ENCODE data around the gene SP100. TPM values are rescaled to one million over a fixed set of nuclear protein-coding genes. Genes with fewer than 3 reads are reported as not detected.
"Not testable (repeated sequence)": the region's sequence is repeated elsewhere in the genome, so short reads cannot be mapped to it uniquely, and the experiment has no call there.

The SP100 gene
- total RNA-seq, 1 donor from 2014 or later: 8.3 TPM

DNA sequence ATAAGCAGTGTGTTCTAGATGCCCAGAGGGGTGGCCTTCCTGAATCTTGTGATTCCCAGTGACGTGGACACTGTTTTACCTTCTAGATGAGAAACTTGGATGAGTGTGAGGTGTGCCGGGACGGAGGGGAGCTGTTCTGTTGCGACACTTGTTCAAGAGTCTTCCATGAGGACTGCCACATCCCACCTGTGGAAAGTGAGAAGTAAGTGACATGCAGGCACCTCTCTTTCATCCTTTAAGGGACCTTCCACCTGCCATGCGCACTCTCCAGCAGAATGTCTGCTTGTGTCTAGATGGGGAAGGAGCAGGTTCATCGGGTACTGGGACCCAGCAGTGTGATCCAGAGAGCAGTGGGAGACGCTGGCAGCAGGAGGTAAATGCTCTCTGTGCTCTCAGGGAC is 16.0 kb upstream of the SP100 start:
- DNase-seq (ENCODE audit: low spot score): no peak
- Mint-ChIP-seq H3K36me3 (ENCODE audit: low read depth, unreplicated experiment) (no peaks in the 10 kb centered on the region), H3K4me1 (ENCODE audit: unreplicated experiment) (no peaks in the 10 kb centered on the region), H3K9me3 (ENCODE audit: unreplicated experiment) (no peaks in the 10 kb centered on the region), H3K27ac (ENCODE audit: unreplicated experiment) (no peak overlapping the region), H3K27me3 (ENCODE audit: unreplicated experiment) (peaks cover 1% of the 10 kb centered on the region), H3K4me3 (ENCODE audit: unreplicated experiment) (no peak overlapping the region)
- TF ChIP-seq, protein P1, sequence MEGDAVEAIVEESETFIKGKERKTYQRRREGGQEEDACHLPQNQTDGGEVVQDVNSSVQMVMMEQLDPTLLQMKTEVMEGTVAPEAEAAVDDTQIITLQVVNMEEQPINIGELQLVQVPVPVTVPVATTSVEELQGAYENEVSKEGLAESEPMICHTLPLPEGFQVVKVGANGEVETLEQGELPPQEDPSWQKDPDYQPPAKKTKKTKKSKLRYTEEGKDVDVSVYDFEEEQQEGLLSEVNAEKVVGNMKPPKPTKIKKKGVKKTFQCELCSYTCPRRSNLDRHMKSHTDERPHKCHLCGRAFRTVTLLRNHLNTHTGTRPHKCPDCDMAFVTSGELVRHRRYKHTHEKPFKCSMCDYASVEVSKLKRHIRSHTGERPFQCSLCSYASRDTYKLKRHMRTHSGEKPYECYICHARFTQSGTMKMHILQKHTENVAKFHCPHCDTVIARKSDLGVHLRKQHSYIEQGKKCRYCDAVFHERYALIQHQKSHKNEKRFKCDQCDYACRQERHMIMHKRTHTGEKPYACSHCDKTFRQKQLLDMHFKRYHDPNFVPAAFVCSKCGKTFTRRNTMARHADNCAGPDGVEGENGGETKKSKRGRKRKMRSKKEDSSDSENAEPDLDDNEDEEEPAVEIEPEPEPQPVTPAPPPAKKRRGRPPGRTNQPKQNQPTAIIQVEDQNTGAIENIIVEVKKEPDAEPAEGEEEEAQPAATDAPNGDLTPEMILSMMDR (IDR thresholded peaks at IDR 0.05; ENCODE audit: unreplicated experiment): no peak

DNA sequence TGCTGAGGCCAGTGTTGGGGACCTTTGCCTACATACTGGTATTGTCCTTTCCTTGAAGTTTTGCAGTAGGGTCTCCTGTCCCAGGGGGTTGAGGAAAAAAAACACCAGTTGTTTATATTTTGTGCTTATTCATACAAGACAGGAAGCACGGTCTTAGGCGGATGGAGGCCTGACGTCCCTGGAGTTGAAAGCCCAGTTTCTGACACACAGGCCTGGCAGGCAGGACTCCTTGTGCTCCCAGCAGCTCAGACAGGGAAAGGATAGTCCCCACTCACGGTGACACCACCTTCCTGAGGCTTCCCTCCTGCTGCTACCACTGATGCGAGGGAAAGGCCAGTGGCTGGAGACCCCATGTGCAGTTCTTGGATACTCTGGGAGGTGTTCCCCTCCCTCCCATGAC is 15.5 kb upstream of the SP100 start:
- H3K4me1 Mint-ChIP-seq (ENCODE audit: unreplicated experiment): no peaks in the 10 kb centered on the region
- H3K27me3 Mint-ChIP-seq (ENCODE audit: unreplicated experiment): peaks cover 3% of the 10 kb centered on the region
- TF ChIP-seq, protein P1 (IDR thresholded peaks at IDR 0.05; ENCODE audit: unreplicated experiment): no peak
- DNase-seq (ENCODE audit: low spot score): no peak
- H3K27ac Mint-ChIP-seq (ENCODE audit: unreplicated experiment): no peak overlapping the region
- no peaks in the 10 kb centered on the region for H3K9me3 Mint-ChIP-seq (ENCODE audit: unreplicated experiment)
- no peaks in the 10 kb centered on the region for H3K36me3 Mint-ChIP-seq (ENCODE audit: low read depth, unreplicated experiment)
- H3K4me3 Mint-ChIP-seq (ENCODE audit: unreplicated experiment): no peak overlapping the region

DNA sequence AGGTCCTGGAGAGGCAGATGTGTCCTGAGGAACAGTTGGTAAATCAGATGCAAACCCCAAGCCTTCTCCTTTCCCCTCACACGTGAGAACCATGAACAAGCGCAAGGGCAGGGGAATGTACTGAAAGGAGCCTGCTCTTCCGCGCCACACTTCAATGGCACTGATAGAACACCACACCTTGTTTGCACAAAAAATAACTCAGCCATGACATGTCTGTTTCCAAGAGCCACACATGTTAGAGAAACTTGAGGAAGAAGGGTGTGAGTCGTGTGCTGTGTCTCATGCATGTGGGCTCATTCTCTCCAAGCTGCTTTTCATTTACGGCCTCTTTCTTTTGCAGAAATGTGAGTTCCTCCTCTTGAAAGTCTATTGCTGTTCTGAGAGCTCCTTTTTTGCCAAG is 15.0 kb upstream of the SP100 start:
- H3K4me3 Mint-ChIP-seq (ENCODE audit: unreplicated experiment); H3K9me3 Mint-ChIP-seq (ENCODE audit: unreplicated experiment); DNase-seq (ENCODE audit: low spot score); H3K4me1 Mint-ChIP-seq (ENCODE audit: unreplicated experiment); H3K27ac Mint-ChIP-seq (ENCODE audit: unreplicated experiment); H3K36me3 Mint-ChIP-seq (ENCODE audit: low read depth, unreplicated experiment); H3K27me3 Mint-ChIP-seq (ENCODE audit: unreplicated experiment): not testable (repeated sequence)

DNA sequence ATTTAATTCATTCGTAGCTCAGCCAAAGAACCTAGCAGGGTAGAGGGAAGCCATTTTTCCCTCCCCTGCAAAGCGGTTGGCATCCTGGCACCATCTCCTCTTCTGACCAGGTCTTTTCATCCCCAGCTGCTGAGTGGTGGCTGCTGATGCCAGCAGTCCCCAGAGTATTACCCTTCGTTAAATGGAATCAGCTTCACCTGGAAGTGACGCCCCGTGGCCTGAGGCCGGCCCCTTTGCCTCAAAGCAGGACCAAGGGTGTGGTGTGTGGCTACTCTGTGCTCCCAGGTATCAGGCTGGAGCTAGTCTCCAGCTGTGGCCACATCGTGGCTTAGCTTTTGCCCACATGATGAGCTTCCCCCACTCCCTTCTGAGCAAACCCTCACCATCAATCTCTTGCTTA is 12.3 kb upstream of the SP100 start:
- Mint-ChIP-seq H3K27me3 (ENCODE audit: unreplicated experiment) (peaks cover 7% of the 10 kb centered on the region), H3K4me3 (ENCODE audit: unreplicated experiment) (no peak overlapping the region), H3K4me1 (ENCODE audit: unreplicated experiment) (no peaks in the 10 kb centered on the region), H3K27ac (ENCODE audit: unreplicated experiment) (no peak overlapping the region), H3K9me3 (ENCODE audit: unreplicated experiment) (no peaks in the 10 kb centered on the region), H3K36me3 (ENCODE audit: low read depth, unreplicated experiment) (no peaks in the 10 kb centered on the region)
- TF ChIP-seq, protein P1 (IDR thresholded peaks at IDR 0.05; ENCODE audit: unreplicated experiment): no peak
- no peak for DNase-seq (ENCODE audit: low spot score)

DNA sequence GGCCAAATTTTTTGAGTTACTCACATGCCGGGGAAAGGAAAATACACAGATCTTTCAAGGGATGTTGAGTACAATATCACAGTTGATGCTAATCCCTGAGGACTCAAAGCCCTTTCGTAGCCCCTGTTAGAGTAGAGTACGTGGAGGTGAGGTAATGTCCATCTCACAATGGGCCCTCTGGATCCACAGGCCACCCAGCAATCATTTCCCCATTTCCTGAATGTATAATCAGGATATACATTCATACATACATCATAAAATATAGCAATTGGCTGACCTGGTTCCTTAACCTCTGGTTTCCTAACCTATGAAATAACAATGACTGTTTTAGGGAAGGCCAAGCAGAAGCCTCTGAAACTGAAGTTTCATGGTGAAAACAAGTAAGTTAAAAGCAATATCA is 10.2 kb upstream of the SP100 start:
- TF ChIP-seq, protein P1 (IDR thresholded peaks at IDR 0.05; ENCODE audit: unreplicated experiment): no peak
- peaks cover 8% of the 10 kb centered on the region for H3K4me1 Mint-ChIP-seq (ENCODE audit: unreplicated experiment)
- H3K27me3 Mint-ChIP-seq (ENCODE audit: unreplicated experiment): peaks cover 7% of the 10 kb centered on the region
- no peaks in the 10 kb centered on the region for H3K9me3 Mint-ChIP-seq (ENCODE audit: unreplicated experiment)
- no peaks in the 10 kb centered on the region for H3K36me3 Mint-ChIP-seq (ENCODE audit: low read depth, unreplicated experiment)
- no peak overlapping the region for H3K4me3 Mint-ChIP-seq (ENCODE audit: unreplicated experiment)
- no peak for DNase-seq (ENCODE audit: low spot score)
- no peak overlapping the region for H3K27ac Mint-ChIP-seq (ENCODE audit: unreplicated experiment)

Measured in endothelial cell (in vitro differentiated cells).